SK-N-MC (cell line): Measurements from ENCODE around the gene OR8S1.

Experiments used
- EZH2 ChIP-seq: fragments of 200-600 bp; sonication (generic); IDR thresholded peaks from one replicate; pipeline ENCODE4 v1.6.1; 2017; ENCODE audit warnings: antibody characterized with exemption
- FOXP2 ChIP-seq: optimal IDR thresholded peaks from 2 replicates; pipeline ENCODE3; 2011; ENCODE audit warnings: mild to moderate bottlenecking, moderate library complexity; ENCODE audit not compliant: insufficient read depth; ENCODE audit errors: extremely low read length, control extremely low read depth
- POLR2AphosphoS5 ChIP-seq: IDR thresholded peaks from 2 replicates; pipeline ENCODE4 v1.6.1; 2012; ENCODE audit warnings: mild to moderate bottlenecking, low read depth, low read length, borderline replicate concordance

GRCh38 chr12:48510111-48510510 lies 15.3 kb upstream of the OR8S1 start:
- TF ChIP-seq EZH2 (no peak), POLR2AphosphoS5 (no peak), FOXP2 (no peak)
